ENCODE measurements around the gene ANKRD13A.

DNA sequence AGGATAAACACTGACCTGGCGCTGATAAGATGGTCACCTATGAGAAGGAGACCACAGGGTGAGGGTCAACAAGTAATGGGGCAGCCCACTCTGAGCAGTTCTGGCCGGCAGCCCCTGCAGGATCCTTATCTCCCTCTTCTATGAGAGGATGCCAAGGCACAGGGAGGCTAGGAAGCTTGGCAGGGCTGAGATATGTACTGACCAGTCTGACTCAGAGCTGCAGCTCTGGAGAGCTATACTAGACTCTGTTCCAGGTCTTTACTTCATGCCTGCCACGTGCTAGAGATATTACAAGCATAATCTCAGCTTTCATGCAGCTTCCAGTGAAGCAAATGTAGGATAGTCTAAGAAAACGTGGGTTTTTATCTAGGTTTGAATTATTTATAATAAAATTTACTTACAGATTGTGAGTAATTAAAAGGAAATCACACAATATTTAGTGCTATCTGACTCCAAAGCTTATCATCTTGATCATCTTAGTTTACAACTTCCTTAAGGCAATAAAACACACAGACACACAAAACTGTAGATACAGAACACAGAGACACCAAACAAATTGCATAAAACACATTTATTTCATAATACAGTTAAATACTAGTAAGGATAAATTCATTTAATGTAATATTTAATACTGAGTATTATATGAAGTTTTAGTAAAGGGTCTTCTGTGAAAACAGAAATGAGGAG lies 35.3 kb upstream of the ANKRD13A start:
- TF ChIP-seq EZH2 (IDR thresholded peaks at IDR 0.05) = no peak
- no peak for TF ChIP-seq FOXP2 (optimal IDR thresholded peaks at IDR 0.05; ENCODE audit: control extremely low read depth, extremely low read length, insufficient read depth)

All from SK-N-MC (cell line).